HG02981 (cell line): Measurements from ENCODE around the gene ASPN.

ENCODE experiments used
- ATAC-seq: cut with Tn5 transposase; IDR thresholded peaks from one replicate; pipeline ENCODE4 v1.9.1; 2021; ENCODE audit warnings: mild to moderate bottlenecking, moderate library complexity; ENCODE audit not compliant: unreplicated experiment

Gene ASPN

DNA sequence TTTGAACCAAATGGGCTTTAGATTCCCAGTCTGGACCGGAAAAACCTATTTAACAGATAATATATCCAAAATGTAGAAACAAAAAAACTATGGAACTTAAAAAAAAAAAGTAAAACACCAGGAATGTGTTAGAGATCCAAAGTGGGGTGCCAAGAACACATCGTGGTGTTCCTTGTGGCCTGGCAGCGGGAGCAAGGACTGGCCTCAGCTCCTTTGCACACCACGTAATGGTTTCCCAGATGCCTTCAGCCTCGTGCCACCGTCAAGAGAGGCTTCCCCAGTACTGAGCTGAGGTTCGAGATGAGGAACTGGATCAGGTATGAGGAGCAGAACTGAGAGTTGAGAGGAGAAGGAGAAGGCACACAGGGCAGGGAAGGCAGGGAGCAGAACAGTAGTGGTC is 3.5 kb downstream of the ASPN start:
- ATAC-seq, result no peak

DNA sequence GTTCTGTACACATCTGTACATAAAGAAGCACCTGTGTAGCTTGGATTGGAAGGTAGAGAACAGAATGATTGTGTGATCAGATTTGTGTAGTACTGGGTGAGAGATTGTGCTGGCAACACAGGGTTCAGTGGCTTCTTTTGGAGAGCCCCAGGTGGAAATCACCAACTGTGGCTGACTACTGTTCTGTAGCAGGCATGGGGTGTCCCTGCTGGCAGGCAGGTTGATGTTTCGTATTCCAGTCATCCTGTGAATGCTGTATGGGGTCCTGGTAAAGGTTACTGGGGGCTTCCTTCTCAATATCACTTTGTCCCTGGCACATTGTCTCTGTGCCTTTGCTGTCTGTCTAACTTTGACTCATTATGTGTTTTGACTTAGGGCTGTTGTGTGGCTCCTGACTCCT is 5.3 kb downstream of the ASPN start:
- peak; percentile 62 for ATAC-seq

DNA sequence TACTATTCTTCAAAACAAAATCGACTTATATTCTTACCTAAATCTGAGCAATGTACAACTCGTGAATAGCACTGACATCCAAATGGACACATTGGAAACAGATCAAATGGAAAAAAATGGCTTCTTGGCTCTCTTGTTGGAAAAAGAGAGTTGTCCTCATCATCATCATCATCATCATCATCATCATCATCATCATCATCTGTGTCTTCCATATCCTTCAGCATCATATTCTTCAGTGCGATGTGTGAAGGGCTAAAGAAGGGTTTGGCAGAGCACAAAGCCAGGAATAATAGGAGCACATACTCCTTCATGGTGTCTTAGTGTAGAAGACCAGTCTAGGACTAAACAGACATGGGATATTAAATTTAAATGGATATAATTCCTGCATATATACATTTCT is 7.7 kb downstream of the ASPN start:
- ATAC-seq, result no peak

DNA sequence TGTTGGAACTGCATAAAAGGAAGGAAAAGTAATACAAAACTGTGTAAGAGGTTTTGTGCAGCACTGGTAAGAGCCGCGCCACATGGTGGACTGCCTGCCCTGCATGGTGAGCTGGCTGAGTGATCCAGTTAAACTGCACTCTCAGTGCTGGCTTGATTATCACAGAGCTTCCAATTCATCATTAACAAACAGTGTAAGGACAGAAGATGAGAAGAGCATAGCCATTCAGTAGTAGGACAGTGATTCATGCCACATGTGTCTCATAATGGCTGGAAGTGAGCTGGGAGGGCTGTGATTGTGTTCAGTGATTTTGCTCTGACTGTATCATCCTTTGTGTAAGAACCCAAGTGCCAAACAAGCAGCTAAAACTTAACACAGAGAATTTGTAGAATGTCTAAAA is 14.1 kb downstream of the ASPN start:
- no peak for ATAC-seq

DNA sequence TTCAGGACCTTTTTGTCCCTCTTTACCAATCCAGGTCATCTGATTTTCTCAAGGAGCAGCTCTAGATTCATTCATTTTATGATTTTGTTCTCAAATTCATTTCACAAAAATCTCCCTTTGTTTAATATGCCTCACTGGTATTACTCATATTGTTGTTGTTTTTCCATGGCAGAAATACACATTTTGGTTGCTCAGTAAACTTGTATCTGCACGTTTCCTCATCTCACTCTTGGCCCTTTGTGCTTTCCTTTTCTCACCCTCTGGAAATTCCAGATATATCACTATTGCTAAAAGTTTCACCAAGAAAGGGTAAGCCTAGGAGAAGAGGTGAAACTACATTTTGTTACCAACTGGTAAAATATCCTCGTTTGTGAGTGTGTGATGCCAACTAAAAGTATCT is 14.8 kb downstream of the ASPN start:
- no peak for ATAC-seq

DNA sequence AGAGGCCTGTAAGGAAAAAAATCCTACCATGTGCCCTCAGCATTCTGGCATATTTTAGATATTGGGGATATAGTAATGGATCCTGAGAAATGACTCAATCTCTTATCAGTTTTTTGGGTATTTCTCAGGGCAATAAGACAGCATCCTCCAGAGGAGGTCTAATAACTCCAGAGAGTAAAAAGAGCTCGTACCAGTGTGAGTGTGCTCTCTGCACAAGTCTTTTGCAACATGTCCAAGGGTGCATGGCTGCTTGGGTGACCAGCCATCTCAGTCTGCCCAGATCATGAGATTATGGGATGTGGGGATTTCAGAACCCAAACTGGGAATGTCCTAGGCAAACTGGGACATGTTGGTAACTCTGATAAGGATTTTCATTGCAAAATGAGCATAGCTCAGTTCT is 15.3 kb downstream of the ASPN start:
- no peak for ATAC-seq

DNA sequence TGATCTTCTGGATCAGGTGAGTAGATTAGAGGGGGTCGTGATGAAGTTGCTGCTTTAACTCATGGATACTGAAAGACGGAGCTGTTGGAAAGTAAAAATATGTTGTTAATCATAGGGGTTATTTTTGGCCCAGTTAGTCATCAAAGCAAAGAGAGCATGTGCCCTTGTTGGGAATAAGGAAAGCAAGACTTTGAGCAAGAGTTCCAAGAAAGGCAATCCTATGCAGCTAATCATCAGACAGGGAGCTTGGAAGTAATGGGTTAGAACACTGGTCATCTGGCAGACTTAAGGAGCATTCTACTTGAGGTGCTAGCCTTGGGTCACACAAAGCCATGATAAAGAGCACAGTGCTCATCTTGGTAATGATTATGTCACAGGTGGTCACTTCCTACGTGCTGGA is 18.3 kb downstream of the ASPN start:
- ATAC-seq, result no peak

DNA sequence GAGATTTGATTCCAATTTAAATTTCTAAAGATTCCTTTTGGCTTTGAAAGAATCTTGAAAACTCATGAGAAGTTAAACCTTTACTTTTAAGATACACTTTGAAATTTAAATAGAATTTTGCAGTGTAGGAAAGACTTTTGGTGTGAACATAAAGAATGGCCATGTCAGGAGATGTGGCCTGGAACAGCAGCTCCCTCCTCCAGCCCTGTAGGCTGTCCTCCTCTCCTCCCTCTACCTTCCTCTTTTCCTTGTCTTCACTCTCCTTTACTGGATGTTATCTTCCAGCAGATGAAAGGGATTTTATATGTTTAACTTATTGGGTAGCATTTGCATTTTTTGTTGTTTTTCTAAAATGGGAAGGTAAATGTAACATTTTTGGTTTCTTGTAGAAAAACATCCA is 18.9 kb downstream of the ASPN start:
- no peak for ATAC-seq

DNA sequence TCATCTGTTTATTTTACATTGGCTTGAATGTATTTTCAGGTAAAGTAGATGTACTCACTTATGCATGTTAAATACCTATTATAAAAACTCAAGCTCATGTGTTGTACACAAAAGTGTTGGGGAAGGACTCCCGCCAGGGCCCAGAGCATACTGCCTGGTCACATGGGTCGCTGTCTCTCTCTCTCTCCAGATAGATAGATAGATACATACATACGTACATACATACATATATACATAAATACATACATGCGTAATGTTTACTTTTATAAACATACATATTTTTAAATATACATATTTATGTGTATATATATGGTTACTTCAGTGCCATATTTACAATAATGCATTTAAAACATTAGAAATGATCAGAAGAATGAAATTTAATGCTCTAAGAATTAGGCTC is 24.7 kb downstream of the ASPN start:
- ATAC-seq, result no peak

DNA sequence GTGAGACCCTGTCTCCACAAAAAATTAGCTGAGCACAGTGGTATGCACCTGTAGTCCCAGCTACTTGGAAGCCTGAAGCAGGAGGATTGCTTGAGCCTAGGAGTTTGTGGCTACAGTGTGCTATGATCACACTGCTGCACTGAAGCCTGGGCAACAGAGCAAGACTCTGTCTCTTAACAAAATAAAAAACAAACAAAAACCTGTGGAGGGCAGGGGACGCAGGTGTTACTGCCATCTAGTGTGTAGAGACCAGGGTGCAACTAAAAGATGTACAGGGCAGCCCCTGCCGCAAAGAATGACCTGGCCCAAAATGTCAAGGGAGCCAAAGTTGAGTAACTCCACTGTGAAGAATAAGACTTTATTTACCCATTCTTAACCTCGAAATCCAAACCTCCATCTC is 27.1 kb downstream of the ASPN start:
- ATAC-seq, result no peak

DNA sequence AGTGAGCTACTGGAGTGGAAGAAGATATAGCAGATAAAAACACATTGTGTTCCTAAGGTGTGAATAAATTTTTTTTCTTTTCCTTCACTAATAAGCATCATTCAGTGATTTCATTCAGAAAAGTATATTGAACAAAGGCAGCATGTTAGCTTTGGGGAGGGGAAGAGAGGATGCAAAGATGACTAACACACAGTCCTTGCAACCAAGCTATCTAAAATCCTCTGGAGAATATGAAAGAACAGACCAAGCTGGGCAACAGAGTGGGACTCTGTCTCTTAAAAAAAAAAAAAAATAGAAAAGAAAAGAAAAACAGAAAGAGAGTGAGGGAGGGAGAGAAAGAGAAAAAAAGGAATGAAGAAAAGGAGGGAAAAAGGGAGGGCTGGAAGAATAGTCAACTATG is 35.8 kb downstream of the ASPN start:
- ATAC-seq, result no peak

DNA sequence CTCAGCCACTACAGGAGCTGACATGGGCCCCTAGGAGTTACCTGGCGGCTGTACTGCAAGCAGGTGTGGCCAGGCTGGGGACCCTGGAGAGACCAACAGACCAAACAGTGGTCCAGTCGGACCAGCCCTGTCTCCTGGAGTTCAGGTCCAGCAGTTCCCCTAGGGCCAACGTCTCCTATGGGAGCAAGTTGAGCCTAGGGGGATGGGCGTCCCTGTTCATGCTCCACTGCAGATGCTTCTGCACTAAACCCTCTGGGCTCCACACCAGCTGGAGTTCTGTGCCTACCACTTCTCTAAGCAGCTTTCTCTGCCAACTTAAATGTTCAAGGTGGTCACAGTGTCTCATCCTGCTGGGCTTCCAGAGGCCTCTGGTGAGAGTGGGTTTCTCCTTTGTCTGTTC is 37.5 kb downstream of the ASPN start:
- ATAC-seq, result no peak

DNA sequence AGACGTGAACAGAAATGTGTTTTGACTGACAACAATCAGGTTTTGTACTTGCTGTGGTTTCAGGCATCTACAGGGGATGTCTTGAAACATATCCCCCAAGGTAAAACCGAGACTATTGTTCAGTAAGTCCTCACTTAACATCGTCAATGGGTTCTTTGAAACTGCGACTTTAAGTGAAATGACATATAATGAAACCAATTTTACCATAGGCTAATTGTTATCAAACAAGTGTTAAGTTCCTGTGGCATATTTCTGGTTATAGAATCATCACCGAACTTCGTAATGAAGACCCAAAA is 41.6 kb downstream of the ASPN start:
- ATAC-seq, result no peak

DNA sequence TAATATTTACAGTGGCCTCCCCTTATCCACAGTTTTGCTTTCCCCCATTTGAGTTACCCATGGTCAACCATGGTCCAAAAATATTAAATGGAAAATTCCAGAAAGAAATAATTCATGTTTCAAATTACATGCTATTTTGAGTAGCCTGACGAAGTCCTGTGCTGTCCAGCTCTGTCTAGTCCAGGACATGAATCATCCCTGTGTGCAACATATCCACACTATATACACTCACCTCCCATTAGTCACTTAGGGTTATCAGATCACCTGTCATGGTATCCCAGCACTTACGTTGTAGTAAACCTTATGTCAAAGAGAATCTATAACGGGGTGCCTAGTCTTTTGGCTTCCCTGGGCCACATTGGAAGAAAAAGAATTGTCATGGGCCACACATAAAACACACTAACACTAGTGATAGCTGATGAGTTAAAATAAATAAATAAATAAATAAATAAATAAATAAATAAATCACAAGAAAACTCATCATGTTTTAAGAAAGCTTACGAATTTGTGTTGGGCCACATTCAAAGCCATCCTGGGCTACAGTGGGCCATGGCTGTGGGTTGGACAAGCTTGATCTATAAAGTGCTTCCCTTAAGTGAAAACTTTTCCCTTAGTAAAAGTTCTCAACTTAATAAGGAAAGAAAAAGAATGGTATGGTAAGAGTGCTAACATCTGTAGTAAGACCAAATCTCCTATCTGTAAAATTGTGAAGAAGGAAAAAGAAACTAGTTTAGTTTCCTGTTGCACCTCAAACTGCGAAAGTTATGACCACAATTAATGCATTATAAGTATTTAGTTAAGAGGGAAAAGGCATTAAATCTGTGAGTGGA is 42.2 kb downstream of the ASPN start:
- no peak for ATAC-seq

DNA sequence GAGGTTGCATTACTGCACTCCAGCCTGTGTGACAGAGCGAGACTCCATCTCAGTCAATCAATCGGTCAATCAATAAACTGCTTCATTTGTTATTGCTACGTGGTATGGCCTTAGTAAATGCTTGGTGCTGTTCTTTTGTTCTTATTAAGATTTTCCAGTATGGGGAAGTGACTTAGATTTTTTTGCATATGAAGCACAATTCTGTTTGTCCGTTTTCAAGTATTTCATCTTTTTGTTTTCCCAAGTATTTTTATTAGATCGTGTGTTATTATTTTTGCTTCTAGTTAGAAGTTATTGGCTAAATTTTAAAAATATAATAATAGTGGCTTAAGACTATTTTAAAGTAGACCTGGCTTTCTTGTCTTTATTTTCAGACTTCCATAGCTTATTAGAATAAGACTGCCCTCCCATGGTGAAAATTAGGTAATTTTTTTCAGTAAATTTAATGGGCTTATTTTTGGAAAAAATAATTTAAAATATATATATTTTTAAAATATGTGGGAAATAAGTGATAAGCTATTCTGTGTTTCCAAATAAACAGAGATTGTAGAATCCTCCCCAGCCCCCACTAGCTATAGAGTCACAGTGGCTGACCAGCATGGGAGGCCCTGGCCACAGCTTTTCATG is 43.3 kb downstream of the ASPN start:
- no peak for ATAC-seq

DNA sequence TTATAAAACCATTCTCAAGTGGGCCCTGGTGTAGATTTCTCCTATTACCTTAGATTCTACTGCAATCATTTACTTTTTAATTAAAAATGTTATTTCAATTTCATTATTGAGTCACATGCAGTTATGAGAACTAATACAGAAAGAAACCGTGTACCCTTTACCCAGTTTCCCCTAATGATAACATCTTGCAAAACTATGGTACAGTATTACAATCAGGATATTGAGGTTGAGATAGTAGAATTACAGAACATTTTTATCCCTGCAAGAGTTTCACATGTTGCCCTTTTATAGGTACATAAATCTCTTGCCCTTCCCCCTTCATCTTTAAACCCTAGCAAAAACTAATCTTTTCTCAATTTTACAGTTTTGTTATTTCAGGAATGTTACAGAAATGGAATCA is 47.0 kb downstream of the ASPN start:
- ATAC-seq, result no peak

DNA sequence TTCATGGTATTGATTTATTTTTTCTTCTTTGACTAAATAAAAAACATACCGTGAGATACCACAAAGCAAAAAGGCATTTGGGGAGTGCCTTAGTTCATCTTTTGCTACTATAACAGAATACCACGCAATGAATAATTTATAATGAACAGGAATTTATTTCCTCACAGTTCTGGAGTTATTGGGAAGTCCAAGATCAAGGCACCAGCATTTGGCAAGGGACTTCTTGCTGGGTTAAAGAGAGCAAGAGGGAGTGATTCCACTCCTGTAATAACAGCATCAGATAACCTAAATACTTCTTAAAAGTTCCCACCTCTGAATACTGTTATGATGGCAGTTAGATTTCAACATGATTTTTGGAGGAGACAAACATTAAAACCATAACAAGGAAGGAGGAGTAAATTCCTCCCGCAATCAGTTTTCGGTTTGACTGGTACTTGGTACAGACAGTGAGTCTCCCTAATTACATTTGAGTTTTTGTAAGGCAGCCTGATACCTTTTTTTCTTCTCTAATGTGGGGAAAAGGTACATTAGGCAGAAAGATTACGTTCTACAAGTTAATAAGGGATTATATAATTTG is 49.2 kb downstream of the ASPN start:
- no peak for ATAC-seq

DNA sequence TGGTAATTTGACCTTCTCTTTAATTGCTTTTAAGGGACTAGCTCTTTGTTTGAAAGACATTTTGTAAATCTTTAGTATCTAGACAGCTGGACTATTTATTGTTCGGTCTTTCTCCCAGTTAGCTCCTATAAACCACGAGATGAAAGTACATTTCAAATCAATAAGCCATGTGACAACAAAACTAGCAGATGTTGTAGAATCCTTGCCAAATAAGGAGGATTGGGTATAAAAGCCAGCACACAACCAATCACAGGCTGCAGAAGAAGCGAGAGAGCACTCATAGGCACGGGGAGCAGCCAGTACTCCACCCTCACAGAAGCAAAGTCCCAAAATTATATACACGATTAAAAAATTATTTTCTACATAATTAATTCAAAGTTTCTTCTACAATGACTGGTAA is 50.0 kb downstream of the ASPN start:
- ATAC-seq, result no peak

DNA sequence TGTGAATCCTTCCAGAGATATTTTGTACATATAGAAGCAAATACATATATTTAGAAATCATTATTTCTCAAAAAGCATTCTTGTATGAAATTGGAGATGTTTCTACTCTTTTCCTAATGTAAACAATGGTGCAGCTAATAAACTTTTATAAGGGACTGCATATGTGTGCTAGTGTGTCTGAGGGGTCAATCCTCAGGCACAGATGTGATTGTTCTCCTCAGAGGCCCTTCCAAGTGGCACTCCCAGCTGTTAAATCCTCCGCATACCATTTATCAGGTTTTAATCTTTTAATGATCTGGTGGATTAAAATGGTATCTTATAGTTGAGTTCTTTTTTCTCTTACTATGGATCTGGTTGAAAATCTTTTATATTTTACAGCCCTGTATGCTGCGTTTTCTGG is 52.5 kb downstream of the ASPN start:
- ATAC-seq, result no peak

DNA sequence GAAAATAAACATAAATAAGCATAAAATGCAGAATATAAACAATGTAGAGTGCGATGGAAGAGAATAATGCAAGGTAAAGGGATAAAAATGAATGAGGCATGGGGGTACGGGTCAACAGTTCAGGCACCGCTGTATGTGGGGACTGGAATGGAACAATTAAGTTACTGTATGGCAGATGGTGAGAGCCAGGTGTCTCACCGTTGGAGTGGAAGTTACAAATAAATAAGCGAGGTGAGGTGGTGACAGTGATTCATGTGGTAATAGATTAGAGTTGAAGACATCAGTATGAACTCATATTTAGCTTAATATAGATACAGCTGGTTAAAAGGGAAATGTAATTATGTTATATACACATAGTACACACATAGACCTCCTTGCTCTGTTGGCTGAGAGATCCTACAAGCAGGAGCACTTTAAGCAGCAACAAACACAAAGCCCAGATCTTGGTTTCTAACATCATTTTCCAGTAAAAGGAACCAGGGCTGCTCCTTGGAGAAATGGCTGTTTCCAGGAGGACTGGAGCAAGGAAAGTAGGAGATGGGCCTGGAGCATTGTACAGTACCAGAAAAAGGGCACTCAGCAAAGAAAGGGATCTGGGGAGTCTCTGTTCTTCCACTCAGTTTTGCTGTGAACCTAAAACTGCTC is 55.7 kb downstream of the ASPN start:
- ATAC-seq, result no peak

DNA sequence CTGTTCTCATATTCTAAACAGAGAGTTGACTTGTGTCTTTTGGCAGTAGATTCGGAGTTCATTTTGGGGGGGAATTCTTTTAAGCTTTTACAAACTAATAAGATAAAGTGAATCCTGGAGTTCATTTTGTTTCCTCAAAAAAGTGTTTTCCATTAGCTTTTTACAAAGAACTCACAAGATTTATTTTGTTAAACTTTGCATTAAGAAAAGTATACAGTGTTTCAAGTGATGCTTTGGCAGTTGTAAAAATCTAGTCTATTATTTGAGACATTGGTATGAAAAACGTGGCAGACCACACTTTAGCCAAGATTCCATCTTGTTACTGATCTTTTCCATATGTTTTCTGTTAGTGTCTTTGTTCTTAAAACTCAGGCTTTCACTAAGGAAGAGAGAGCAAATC is 56.8 kb downstream of the ASPN start:
- ATAC-seq, result no peak

DNA sequence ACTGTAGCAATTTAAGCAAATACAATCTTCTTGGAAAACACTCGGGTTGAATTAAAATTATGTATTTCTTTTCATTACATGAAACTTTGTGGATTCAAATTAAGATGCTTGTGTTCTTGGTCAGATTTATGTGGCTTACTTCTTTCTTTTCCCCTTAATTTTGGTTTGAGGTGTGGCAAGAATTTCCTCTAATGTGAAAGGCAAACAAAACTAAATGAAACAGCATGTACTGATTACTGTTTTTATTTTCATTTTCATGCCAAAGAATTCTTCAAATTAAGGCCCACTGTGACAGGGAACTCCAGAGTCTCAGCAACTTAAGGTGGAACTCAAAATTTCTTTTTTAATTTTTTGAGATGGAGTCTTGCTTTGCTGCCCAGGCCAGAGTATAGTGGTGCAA is 58.0 kb downstream of the ASPN start, which contains the start of gene OMD:
Gene OMD (minus strand): TSS at position 132 of the 400 bp plus-strand sequence. CDS start 6,913 bp downstream, outside the sequence.
- no peak for ATAC-seq
